HuH-7 (cell line): ENCODE results near the gene ARMC9.
"Not testable (repeated sequence)": the region's sequence is repeated elsewhere in the genome, so short reads cannot be mapped to it uniquely, and the experiment has no call there.

Experiments used
- DNase-seq: peaks from one replicate; pipeline ENCODE4 v3.0.0; 2011; ENCODE audit warnings: low spot score

Gene ARMC9

GRCh38 chr2:231287696-231288095, 89.3 kb downstream of the ARMC9 start:
- no peak for DNase-seq

- no peak for DNase-seq
Measured at GRCh38 chr2:231288590-231288989, 90.2 kb downstream of the ARMC9 start.

- no peak for DNase-seq
Measured at GRCh38 chr2:231290321-231291015, 92.0 kb downstream of the ARMC9 start.

- no peak for DNase-seq
Measured at GRCh38 chr2:231292472-231293134, 94.2 kb downstream of the ARMC9 start.

GRCh38 chr2:231293163-231293562, 94.7 kb downstream of the ARMC9 start:
- DNase-seq = no peak

- DNase-seq = no peak
Measured at GRCh38 chr2:231294116-231294515, 95.7 kb downstream of the ARMC9 start.

- DNase-seq = no peak
Measured at GRCh38 chr2:231294571-231295362, 96.3 kb downstream of the ARMC9 start.

GRCh38 chr2:231295363-231295655, 96.9 kb downstream of the ARMC9 start:
- DNase-seq = no peak

GRCh38 chr2:231296401-231296974, 98.1 kb downstream of the ARMC9 start:
- DNase-seq = no peak

GRCh38 chr2:231297108-231297908, 98.9 kb downstream of the ARMC9 start:
- DNase-seq = peak; percentile 77

- DNase-seq = no peak
Measured at GRCh38 chr2:231298091-231298490, 99.7 kb downstream of the ARMC9 start.

- no peak for DNase-seq
Measured at GRCh38 chr2:231299267-231299666, 100.8 kb downstream of the ARMC9 start.

- DNase-seq = no peak
Measured at GRCh38 chr2:231300020-231300721, 101.7 kb downstream of the ARMC9 start.

- no peak for DNase-seq
Measured at GRCh38 chr2:231300722-231301076, 102.3 kb downstream of the ARMC9 start.

GRCh38 chr2:231304259-231304658, 105.8 kb downstream of the ARMC9 start:
- DNase-seq = not testable (repeated sequence)

GRCh38 chr2:231305221-231305620, 106.8 kb downstream of the ARMC9 start:
- peak; percentile 16 for DNase-seq

- no peak for DNase-seq
Measured at GRCh38 chr2:231306791-231307393, 108.5 kb downstream of the ARMC9 start.

- no peak for DNase-seq
Measured at GRCh38 chr2:231308219-231308618, 109.8 kb downstream of the ARMC9 start.

- DNase-seq = no peak
Measured at GRCh38 chr2:231308631-231309428, 110.4 kb downstream of the ARMC9 start.

GRCh38 chr2:231312066-231312465, 113.6 kb downstream of the ARMC9 start:
- DNase-seq = no peak
